ENCODE data around the gene LRIG2. TPM values are rescaled to one million over a fixed set of nuclear protein-coding genes. Genes with fewer than 3 reads are reported as not detected.

The LRIG2 gene
- total RNA-seq: 17.9 and 22.0 TPM in 2 replicates

GRCh38 chr1:113072757-113073478 lies at the start of gene LRIG2:
Gene LRIG2 (plus strand): TSS chr1:113073198. CDS start chr1:113073407, 209 bp downstream.

Other genes starting within 250 kb of the LRIG2 start
- gene SLC16A1, start 117.0 kb upstream of the LRIG2 start, total RNA-seq: 152 and 331 TPM in 2 replicates